Mesendoderm (in vitro differentiated cells): ENCODE measurements around the gene TMC5.

Experiments
- DNase-seq: peaks from one replicate; pipeline ENCODE4 v3.0.0; 2013
- H2AK5ac ChIP-seq: 2 replicates; pipeline ENCODE4 v1.6.1; 2013; ENCODE audit warnings: low read length, inconsistent platforms
- H2BK120ac ChIP-seq: 2 replicates; pipeline ENCODE4 v1.6.1; 2013; ENCODE audit warnings: low read depth, mild to moderate bottlenecking, low read length, moderate library complexity, mixed read lengths
- H2BK15ac ChIP-seq: replicated peaks from 2 replicates; pipeline ENCODE4 v1.6.1; 2013; ENCODE audit warnings: low read depth, mild to moderate bottlenecking, moderate library complexity
- H2BK5ac ChIP-seq: 2 replicates; pipeline ENCODE4 v1.6.1; 2013; ENCODE audit warnings: low read length, inconsistent platforms
- H3K18ac ChIP-seq: 2 replicates; pipeline ENCODE4 v1.6.1; 2013; ENCODE audit warnings: mild to moderate bottlenecking, low read length, mixed read lengths
- H3K23ac ChIP-seq: one replicate; pipeline ENCODE4 v1.6.1; 2013; ENCODE audit warnings: low read length
- H3K27ac ChIP-seq: 2 replicates; pipeline ENCODE4 v1.5.1; 2013; ENCODE audit warnings: low read depth, mild to moderate bottlenecking, inconsistent platforms, low read length, moderate library complexity
- H3K27me3 ChIP-seq: 2 replicates; pipeline ENCODE4 v1.6.1; 2013; ENCODE audit warnings: low read length, control low read depth, mild to moderate bottlenecking, inconsistent platforms; ENCODE audit not compliant: insufficient read depth, poor library complexity
- H3K36me3 ChIP-seq: 2 replicates; pipeline ENCODE4 v1.6.1; 2013; ENCODE audit warnings: low read length, inconsistent platforms; ENCODE audit not compliant: control insufficient read depth, insufficient read depth
- H3K4ac ChIP-seq: one replicate; pipeline ENCODE4 v1.6.1; 2013; ENCODE audit warnings: low read depth, mild to moderate bottlenecking, low read length, moderate library complexity
- H3K4me1 ChIP-seq: 2 replicates; pipeline ENCODE4 v1.6.1; 2013; ENCODE audit warnings: low read depth, low read length, inconsistent platforms; ENCODE audit not compliant: control insufficient read depth
- H3K4me2 ChIP-seq: 2 replicates; pipeline ENCODE4 v1.6.1; 2013; ENCODE audit warnings: low read length
- H3K4me3 ChIP-seq: 2 replicates; pipeline ENCODE4 v1.5.1; 2013; ENCODE audit warnings: mild to moderate bottlenecking, low read length
- H3K56ac ChIP-seq: one replicate; pipeline ENCODE4 v1.6.1; 2013; ENCODE audit warnings: low read length
- H3K79me1 ChIP-seq: 2 replicates; pipeline ENCODE4 v1.6.1; 2013; ENCODE audit warnings: low read length, inconsistent platforms
- H3K79me2 ChIP-seq: 2 replicates; pipeline ENCODE4 v1.6.1; 2013; ENCODE audit warnings: mild to moderate bottlenecking, low read length; ENCODE audit not compliant: control insufficient read depth, insufficient read depth
- H3K9ac ChIP-seq: 2 replicates; pipeline ENCODE4 v1.6.1; 2013; ENCODE audit warnings: low read length, inconsistent platforms
- H4K5ac ChIP-seq: one replicate; pipeline ENCODE4 v1.6.1; 2013; ENCODE audit warnings: low read length
- H4K8ac ChIP-seq: one replicate; pipeline ENCODE4 v1.6.1; 2013; ENCODE audit warnings: low read depth, mild to moderate bottlenecking, control low read depth, low read length, moderate library complexity
- WGBS: extraction: QIAGEN DNeasy Blood & Tissue Kit; methylation state at CpG from one replicate; pipeline ENCODE4 v1.1.7; 2013; ENCODE audit warnings: low lambda C conversion rate, missing lambda C conversion rate; ENCODE audit not compliant: insufficient coverage; ENCODE audit errors: extremely low coverage; 5-methylcytosine and 5-hydroxymethylcytosine counted together

The TMC5 gene

GRCh38 chr16:19524356-19524615 is 106.6 kb downstream of the TMC5 start:
- H2BK120ac ChIP-seq, result no peak overlapping the region
- H4K8ac ChIP-seq, result no peak overlapping the region
- H3K36me3 ChIP-seq, result no peaks in the 10 kb centered on the region
- no peak overlapping the region for H3K4ac ChIP-seq
- H3K27me3 ChIP-seq, result no peaks in the 10 kb centered on the region
- H3K27ac ChIP-seq, result peak overlapping the region; percentile 9
- H3K4me1 ChIP-seq, result peaks cover 15% of the 10 kb centered on the region
- H3K79me1 ChIP-seq, result peaks cover 7% of the 10 kb centered on the region
- H3K4me3 ChIP-seq, result peak overlapping the region; percentile 99
- H3K79me2 ChIP-seq, result peaks cover 12% of the 10 kb centered on the region
- H4K5ac ChIP-seq, result no peak overlapping the region
- H3K9ac ChIP-seq, result peak overlapping the region; percentile 94
- no peak overlapping the region for H3K23ac ChIP-seq
- no peak overlapping the region for H2BK5ac ChIP-seq
- H2BK15ac ChIP-seq, result no peak overlapping the region
- peak overlapping the region; percentile 61 for H3K18ac ChIP-seq
- WGBS, result no CpG with 5 or more reads among the region's 11 CpGs
- peak overlapping the region; percentile 88 for H3K56ac ChIP-seq
- peak overlapping the region; percentile 90 for H3K4me2 ChIP-seq
- DNase-seq, result no peak
- no peak overlapping the region for H2AK5ac ChIP-seq

GRCh38 chr16:19524616-19525384 is 107.1 kb downstream of the TMC5 start:
- Histone ChIP-seq H3K9ac (peak overlapping the region; percentile 94), H2BK15ac (no peak overlapping the region), H3K56ac (peak overlapping the region; percentile 88), H3K4me3 (peak overlapping the region; percentile 99), H2BK5ac (no peak overlapping the region), H3K4me1 (peaks cover 15% of the 10 kb centered on the region), H3K36me3 (no peaks in the 10 kb centered on the region), H4K8ac (no peak overlapping the region), H3K4me2 (peak overlapping the region; percentile 90), H3K27ac (peak overlapping the region; percentile 9), H3K23ac (peak overlapping the region; percentile 19), H3K79me2 (peaks cover 12% of the 10 kb centered on the region), H4K5ac (no peak overlapping the region), H2BK120ac (no peak overlapping the region), H2AK5ac (no peak overlapping the region), H3K4ac (no peak overlapping the region), H3K79me1 (peaks cover 7% of the 10 kb centered on the region), H3K27me3 (no peaks in the 10 kb centered on the region), H3K18ac (peak overlapping the region; percentile 61)
- DNase-seq, result peak; percentile 55
- no CpG with 5 or more reads among the region's 19 CpGs for WGBS

- Histone ChIP-seq H3K79me2 (peaks cover 10% of the 10 kb centered on the region), H3K27me3 (no peaks in the 10 kb centered on the region), H3K23ac (peak overlapping the region; percentile 19), H3K36me3 (no peaks in the 10 kb centered on the region), H2BK120ac (no peak overlapping the region), H2AK5ac (no peak overlapping the region), H3K56ac (peak overlapping the region; percentile 88), H3K9ac (peak overlapping the region; percentile 94), H2BK5ac (no peak overlapping the region), H4K8ac (no peak overlapping the region), H2BK15ac (peak overlapping the region; percentile 43), H3K4me3 (no peak overlapping the region), H3K4ac (no peak overlapping the region), H3K27ac (no peak overlapping the region), H3K4me1 (peaks cover 15% of the 10 kb centered on the region), H3K4me2 (peak overlapping the region; percentile 90), H3K79me1 (peaks cover 7% of the 10 kb centered on the region), H3K18ac (no peak overlapping the region), H4K5ac (no peak overlapping the region)
- WGBS, result no CpG with 5 or more reads among the region's 2 CpGs
- DNase-seq, result no peak
Observed at GRCh38 chr16:19525385-19525723, 107.7 kb downstream of the TMC5 start.

- no peak for DNase-seq
- no peak overlapping the region for H2BK15ac ChIP-seq
- H2BK5ac ChIP-seq, result no peak overlapping the region
- H3K4me1 ChIP-seq, result peaks cover 10% of the 10 kb centered on the region
- no peaks in the 10 kb centered on the region for H3K27me3 ChIP-seq
- no peaks in the 10 kb centered on the region for H3K36me3 ChIP-seq
- no peak overlapping the region for H3K9ac ChIP-seq
- H2BK120ac ChIP-seq, result no peak overlapping the region
- H3K23ac ChIP-seq, result no peak overlapping the region
- no peak overlapping the region for H3K4me3 ChIP-seq
- H3K4me2 ChIP-seq, result no peak overlapping the region
- H3K18ac ChIP-seq, result no peak overlapping the region
- peaks cover 3% of the 10 kb centered on the region for H3K79me2 ChIP-seq
- H3K4ac ChIP-seq, result no peak overlapping the region
- H3K27ac ChIP-seq, result no peak overlapping the region
- H3K56ac ChIP-seq, result no peak overlapping the region
- no peak overlapping the region for H4K5ac ChIP-seq
- peaks cover 3% of the 10 kb centered on the region for H3K79me1 ChIP-seq
- no CpG with 5 or more reads among the region's 1 CpG for WGBS
- no peak overlapping the region for H2AK5ac ChIP-seq
- H4K8ac ChIP-seq, result no peak overlapping the region
Observed at GRCh38 chr16:19527161-19527560, 109.5 kb downstream of the TMC5 start.

GRCh38 chr16:19528666-19529065 is 111.0 kb downstream of the TMC5 start:
- H3K4ac ChIP-seq, result no peak overlapping the region
- WGBS, result no CpG with 5 or more reads among the region's 3 CpGs
- no peak overlapping the region for H3K23ac ChIP-seq
- no peak overlapping the region for H2BK5ac ChIP-seq
- no peaks in the 10 kb centered on the region for H3K36me3 ChIP-seq
- no peak overlapping the region for H4K8ac ChIP-seq
- H3K79me1 ChIP-seq, result peaks cover 3% of the 10 kb centered on the region
- peak; percentile 48 for DNase-seq
- no peaks in the 10 kb centered on the region for H3K27me3 ChIP-seq
- H3K79me2 ChIP-seq, result peaks cover 3% of the 10 kb centered on the region
- H2BK120ac ChIP-seq, result no peak overlapping the region
- no peak overlapping the region for H4K5ac ChIP-seq
- no peak overlapping the region for H3K27ac ChIP-seq
- H3K4me3 ChIP-seq, result no peak overlapping the region
- H3K56ac ChIP-seq, result no peak overlapping the region
- H2AK5ac ChIP-seq, result no peak overlapping the region
- no peak overlapping the region for H3K9ac ChIP-seq
- H2BK15ac ChIP-seq, result no peak overlapping the region
- H3K18ac ChIP-seq, result no peak overlapping the region
- peaks cover 4% of the 10 kb centered on the region for H3K4me1 ChIP-seq
- no peak overlapping the region for H3K4me2 ChIP-seq

- Histone ChIP-seq H3K36me3 (no peaks in the 10 kb centered on the region), H3K23ac (no peak overlapping the region), H3K4me3 (no peak overlapping the region), H3K18ac (no peak overlapping the region), H4K8ac (no peak overlapping the region), H3K4me1 (no peaks in the 10 kb centered on the region), H2AK5ac (no peak overlapping the region), H3K4ac (no peak overlapping the region), H3K56ac (no peak overlapping the region), H3K79me2 (no peaks in the 10 kb centered on the region), H4K5ac (no peak overlapping the region), H3K79me1 (no peaks in the 10 kb centered on the region), H2BK15ac (no peak overlapping the region), H2BK5ac (no peak overlapping the region), H3K27me3 (no peaks in the 10 kb centered on the region), H3K4me2 (no peak overlapping the region), H3K9ac (no peak overlapping the region), H2BK120ac (no peak overlapping the region), H3K27ac (no peak overlapping the region)
- no peak for DNase-seq
- no CpG with 5 or more reads among the region's 1 CpG for WGBS
Observed at GRCh38 chr16:19532601-19533000, 114.9 kb downstream of the TMC5 start.
